ENCODE measurements around the gene MAD2L2.
A peak's percentile ranks its signal among the peaks of the same experiment; 100 is the strongest.

The MAD2L2 gene

GRCh38 chr1:11704691-11705475 lies 23.9 kb upstream of the MAD2L2 start:
- DNase-seq (ENCODE audit: low spot score) = no peak

- DNase-seq (ENCODE audit: low spot score) = no peak
Observed at GRCh38 chr1:11704194-11704529, 23.2 kb upstream of the MAD2L2 start.

- DNase-seq (ENCODE audit: low spot score) = no peak
Observed at GRCh38 chr1:11703357-11704193, 22.6 kb upstream of the MAD2L2 start.

GRCh38 chr1:11701981-11702803 lies 21.2 kb upstream of the MAD2L2 start:
- no peak for DNase-seq (ENCODE audit: low spot score)

GRCh38 chr1:11701551-11701961 lies 20.6 kb upstream of the MAD2L2 start:
- DNase-seq (ENCODE audit: low spot score) = no peak

- no peak for DNase-seq (ENCODE audit: low spot score)
Observed at GRCh38 chr1:11700601-11701467, 19.9 kb upstream of the MAD2L2 start.

- no peak for DNase-seq (ENCODE audit: low spot score)
Observed at GRCh38 chr1:11697893-11698210, 16.9 kb upstream of the MAD2L2 start.

GRCh38 chr1:11697188-11697892 lies 16.4 kb upstream of the MAD2L2 start:
- DNase-seq (ENCODE audit: low spot score) = no peak

- DNase-seq (ENCODE audit: low spot score) = no peak
Observed at GRCh38 chr1:11695861-11696260, 14.9 kb upstream of the MAD2L2 start.

- no peak for DNase-seq (ENCODE audit: low spot score)
Observed at GRCh38 chr1:11693917-11694316, 13.0 kb upstream of the MAD2L2 start.

- DNase-seq (ENCODE audit: low spot score) = peak; percentile 42
Observed at GRCh38 chr1:11693024-11693590, 12.2 kb upstream of the MAD2L2 start.

GRCh38 chr1:11691928-11692711 lies 11.2 kb upstream of the MAD2L2 start:
- no peak for DNase-seq (ENCODE audit: low spot score)

- DNase-seq (ENCODE audit: low spot score) = no peak
Observed at GRCh38 chr1:11691302-11691914, 10.5 kb upstream of the MAD2L2 start, which contains the start of gene DRAXIN. Gene DRAXIN, plus strand, starts transcription at chr1:11691710. Its CDS starts 14,549 bp downstream, at chr1:11706259.

- DNase-seq (ENCODE audit: low spot score) = no peak
Observed at GRCh38 chr1:11690397-11691301, 9.7 kb upstream of the MAD2L2 start.

GRCh38 chr1:11688506-11688905 lies 7.6 kb upstream of the MAD2L2 start:
- no peak for DNase-seq (ENCODE audit: low spot score)

GRCh38 chr1:11685210-11685752 lies 4.3 kb upstream of the MAD2L2 start:
- DNase-seq (ENCODE audit: low spot score) = no peak

GRCh38 chr1:11684070-11684469 lies 3.1 kb upstream of the MAD2L2 start:
- no peak for DNase-seq (ENCODE audit: low spot score)

- DNase-seq (ENCODE audit: low spot score) = no peak
Observed at GRCh38 chr1:11682799-11683198, 1.9 kb upstream of the MAD2L2 start.

Data from CD4-positive, alpha-beta T cell treated with Interleukin-6 at 100 ng/mL for 8 hours (primary cell).